Parathyroid adenoma (tissue), 2 donors: ENCODE results near the gene PKNOX2.

Experiments used
- H2AFZ ChIP-seq: fragments of 300-600 bp; sonication (generic); one replicate; pipeline ENCODE4 v1.7.0; 2017; ENCODE audit warnings: antibody characterized with exemption, mild to moderate bottlenecking
- H3K27ac ChIP-seq: fragments of 300-600 bp; sonication (generic); one replicate; pipeline ENCODE4 v1.7.0; 2017
- H3K27me3 ChIP-seq: fragments of 300-600 bp; sonication (generic); one replicate; pipeline ENCODE4 v1.7.0; 2017; ENCODE audit warnings: low read length; ENCODE audit not compliant: control insufficient read depth, insufficient read depth
- H3K36me3 ChIP-seq: fragments of 300-600 bp; sonication (generic); one replicate; pipeline ENCODE4 v1.7.0; 2017; ENCODE audit warnings: low read length; ENCODE audit not compliant: control insufficient read depth, insufficient read depth
- H3K4me1 ChIP-seq: fragments of 300-600 bp; sonication (generic); one replicate; pipeline ENCODE4 v1.7.0; 2017; ENCODE audit warnings: control low read depth
- H3K4me2 ChIP-seq: fragments of 300-600 bp; sonication (generic); one replicate; pipeline ENCODE4 v1.7.0; 2017; ENCODE audit warnings: low read length
- H3K4me3 ChIP-seq: fragments of 300-600 bp; sonication (generic); one replicate; pipeline ENCODE4 v1.7.0; 2017; ENCODE audit warnings: low read depth, low read length
- H3K79me2 ChIP-seq: fragments of 300-600 bp; sonication (generic); one replicate; pipeline ENCODE4 v1.7.0; 2017; ENCODE audit warnings: control low read depth
- H3K9ac ChIP-seq: fragments of 300-600 bp; sonication (generic); one replicate; pipeline ENCODE4 v1.7.0; 2017; ENCODE audit warnings: mild to moderate bottlenecking
- H3K9me3 ChIP-seq: fragments of 300-600 bp; sonication (generic); one replicate; pipeline ENCODE4 v1.7.0; 2017; ENCODE audit warnings: low read length; ENCODE audit not compliant: control insufficient read depth
- TF ChIP-seq, protein P1 (sequence below): fragments of 300-600 bp; sonication (generic); IDR thresholded peaks from one replicate; pipeline ENCODE4 v1.7.0; 2017; ENCODE audit warnings: antibody characterized with exemption, mild to moderate bottlenecking
- donor health status: primary hyperparathyroidism.

Gene PKNOX2

DNA sequence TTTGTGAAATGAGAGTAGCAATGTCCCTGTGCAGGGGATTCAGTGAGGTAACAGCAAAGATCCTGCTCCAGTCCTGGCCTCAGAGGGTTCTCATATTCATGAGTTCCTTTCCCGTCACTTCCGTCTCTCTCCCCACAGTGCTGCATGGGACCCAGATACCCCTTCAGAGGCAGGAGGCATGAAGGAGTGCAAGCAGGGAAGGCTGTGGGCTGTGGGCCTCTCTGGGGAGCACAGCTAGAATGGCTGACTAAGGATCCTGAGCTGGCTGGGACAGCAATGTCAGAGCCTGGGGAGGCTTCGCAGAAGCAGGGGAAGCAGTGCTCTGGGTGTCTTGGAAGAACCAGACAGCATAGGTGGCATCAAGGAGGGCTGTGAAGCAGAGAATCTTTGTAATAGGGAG, 13.0 kb downstream of the PKNOX2 start:
- H2AFZ ChIP-seq = no peak overlapping the region
- no peak overlapping the region for H3K27ac ChIP-seq
- TF ChIP-seq, protein P1, sequence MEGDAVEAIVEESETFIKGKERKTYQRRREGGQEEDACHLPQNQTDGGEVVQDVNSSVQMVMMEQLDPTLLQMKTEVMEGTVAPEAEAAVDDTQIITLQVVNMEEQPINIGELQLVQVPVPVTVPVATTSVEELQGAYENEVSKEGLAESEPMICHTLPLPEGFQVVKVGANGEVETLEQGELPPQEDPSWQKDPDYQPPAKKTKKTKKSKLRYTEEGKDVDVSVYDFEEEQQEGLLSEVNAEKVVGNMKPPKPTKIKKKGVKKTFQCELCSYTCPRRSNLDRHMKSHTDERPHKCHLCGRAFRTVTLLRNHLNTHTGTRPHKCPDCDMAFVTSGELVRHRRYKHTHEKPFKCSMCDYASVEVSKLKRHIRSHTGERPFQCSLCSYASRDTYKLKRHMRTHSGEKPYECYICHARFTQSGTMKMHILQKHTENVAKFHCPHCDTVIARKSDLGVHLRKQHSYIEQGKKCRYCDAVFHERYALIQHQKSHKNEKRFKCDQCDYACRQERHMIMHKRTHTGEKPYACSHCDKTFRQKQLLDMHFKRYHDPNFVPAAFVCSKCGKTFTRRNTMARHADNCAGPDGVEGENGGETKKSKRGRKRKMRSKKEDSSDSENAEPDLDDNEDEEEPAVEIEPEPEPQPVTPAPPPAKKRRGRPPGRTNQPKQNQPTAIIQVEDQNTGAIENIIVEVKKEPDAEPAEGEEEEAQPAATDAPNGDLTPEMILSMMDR = no peak
- H3K9me3 ChIP-seq = no peaks in the 10 kb centered on the region
- no peak overlapping the region for H3K4me2 ChIP-seq
- H3K4me3 ChIP-seq = no peak overlapping the region
- no peaks in the 10 kb centered on the region for H3K4me1 ChIP-seq
- H3K79me2 ChIP-seq = no peaks in the 10 kb centered on the region
- no peak overlapping the region for H3K9ac ChIP-seq
- no peaks in the 10 kb centered on the region for H3K36me3 ChIP-seq
- H3K27me3 ChIP-seq = no peaks in the 10 kb centered on the region

DNA sequence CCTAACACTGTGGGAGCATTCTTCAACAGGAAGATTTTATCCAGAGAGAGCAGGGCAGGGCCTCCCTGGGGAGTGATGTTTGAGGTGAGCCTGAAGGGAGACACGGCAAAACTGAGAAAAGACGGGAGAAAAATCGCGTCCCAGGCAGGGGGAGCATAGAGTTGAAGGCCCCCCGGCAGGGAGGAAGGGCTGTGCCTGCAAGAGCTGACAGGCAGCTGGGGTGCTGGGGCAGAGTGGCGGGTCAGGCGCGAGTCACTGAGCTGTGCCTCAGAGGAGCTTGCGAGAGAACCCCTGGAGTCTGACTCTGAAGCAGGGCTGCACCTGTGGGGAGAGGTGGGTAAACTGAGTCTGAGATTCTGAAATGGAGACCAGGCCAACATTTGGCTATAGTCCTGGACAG, 14.8 kb downstream of the PKNOX2 start:
- H3K4me2 ChIP-seq = no peak overlapping the region
- no peaks in the 10 kb centered on the region for H3K36me3 ChIP-seq
- no peak overlapping the region for H2AFZ ChIP-seq
- no peaks in the 10 kb centered on the region for H3K4me1 ChIP-seq
- H3K27me3 ChIP-seq = no peaks in the 10 kb centered on the region
- TF ChIP-seq, protein P1 = no peak
- H3K9ac ChIP-seq = no peak overlapping the region
- no peak overlapping the region for H3K4me3 ChIP-seq
- no peaks in the 10 kb centered on the region for H3K79me2 ChIP-seq
- H3K9me3 ChIP-seq = no peaks in the 10 kb centered on the region
- no peak overlapping the region for H3K27ac ChIP-seq

DNA sequence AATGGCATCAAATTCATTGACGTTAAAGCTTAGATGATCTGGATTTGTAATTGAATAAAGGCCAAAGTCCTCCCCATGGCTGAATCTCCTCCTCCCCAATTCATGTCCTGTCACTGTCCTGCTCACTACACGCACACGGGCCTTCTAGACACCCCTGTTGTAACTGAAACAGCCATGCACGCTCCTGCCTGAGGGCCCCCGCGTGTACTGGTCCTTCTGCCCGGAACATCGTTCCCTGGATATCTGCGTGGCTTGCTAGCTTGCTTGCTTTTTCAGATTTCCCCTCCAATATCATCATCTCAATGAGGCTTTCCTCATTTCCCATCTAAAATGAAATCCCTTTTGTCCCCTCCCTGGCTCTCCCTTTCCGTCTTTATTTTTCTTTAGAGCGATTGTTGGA, 15.3 kb downstream of the PKNOX2 start:
- Histone ChIP-seq H3K36me3 (no peaks in the 10 kb centered on the region), H3K4me1 (no peaks in the 10 kb centered on the region), H3K9ac (no peak overlapping the region), H3K27me3 (no peaks in the 10 kb centered on the region), H3K4me2 (no peak overlapping the region), H2AFZ (no peak overlapping the region), H3K27ac (no peak overlapping the region), H3K4me3 (no peak overlapping the region), H3K79me2 (no peaks in the 10 kb centered on the region), H3K9me3 (no peaks in the 10 kb centered on the region)
- TF ChIP-seq, protein P1 = no peak

DNA sequence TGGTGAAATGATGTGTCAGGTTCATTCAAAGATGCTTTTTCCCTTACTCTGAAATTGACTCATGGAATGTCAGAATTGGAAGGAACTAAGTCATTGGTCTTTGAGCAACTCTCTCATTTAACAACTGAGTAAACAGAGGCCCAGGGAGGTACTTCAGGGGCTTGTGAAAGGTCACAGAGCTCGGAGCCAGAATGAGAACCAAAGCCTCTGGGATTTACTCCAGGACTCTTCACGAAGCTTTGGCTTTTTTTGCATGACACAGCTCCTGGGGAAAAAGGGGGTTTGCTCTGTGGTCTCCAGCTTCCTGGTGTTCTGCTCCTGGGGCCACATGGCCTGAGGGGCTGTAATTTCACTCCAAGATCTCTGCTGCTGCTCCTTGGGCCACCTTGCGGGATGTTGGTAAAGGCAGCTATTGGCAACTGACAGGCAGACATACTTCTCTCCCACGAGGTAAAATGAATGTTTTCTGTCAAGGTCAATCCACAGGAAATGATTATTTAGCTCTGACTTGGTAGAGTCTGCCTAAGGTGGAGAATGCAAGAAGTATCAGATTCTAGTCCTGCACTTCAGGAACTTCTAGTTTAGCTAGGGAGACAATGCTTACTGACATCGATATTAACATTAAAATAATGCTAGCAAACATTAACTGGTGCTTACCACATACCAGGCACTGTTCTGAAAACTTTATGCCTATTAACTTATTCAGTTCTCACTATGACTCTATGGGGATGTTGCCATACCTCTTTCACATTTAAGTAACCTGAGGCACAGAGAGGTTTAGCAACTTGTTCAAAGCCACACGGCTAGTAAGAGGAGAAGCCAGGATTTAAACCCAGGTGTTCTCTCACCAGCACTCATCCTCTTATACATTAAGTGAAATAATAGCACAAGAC, 16.1 kb downstream of the PKNOX2 start:
- Histone ChIP-seq H3K4me2 (no peak overlapping the region), H3K27ac (no peak overlapping the region), H3K79me2 (no peaks in the 10 kb centered on the region), H3K36me3 (no peaks in the 10 kb centered on the region), H3K9ac (no peak overlapping the region), H2AFZ (no peak overlapping the region), H3K4me1 (no peaks in the 10 kb centered on the region), H3K27me3 (no peaks in the 10 kb centered on the region), H3K4me3 (no peak overlapping the region), H3K9me3 (no peaks in the 10 kb centered on the region)
- TF ChIP-seq, protein P1 = no peak

DNA sequence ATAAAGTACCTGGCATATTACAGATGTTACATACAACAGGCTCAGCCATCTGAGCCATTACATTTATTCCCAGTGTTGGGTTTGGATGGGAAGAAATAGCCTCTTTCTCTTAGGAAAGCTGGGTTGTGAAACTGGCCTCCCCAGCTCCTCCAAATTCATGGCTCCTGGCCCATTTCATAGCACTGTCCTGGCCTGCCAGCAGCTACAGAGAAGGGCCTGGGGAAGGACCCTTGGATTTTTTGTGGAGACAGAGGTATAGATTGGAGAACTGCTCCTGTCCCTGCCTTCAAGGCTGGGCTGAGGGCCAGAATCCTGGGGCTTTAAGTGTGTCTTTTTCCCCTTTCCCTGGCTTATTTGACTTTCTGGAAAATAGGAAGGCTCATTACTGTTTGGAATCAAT, 18.0 kb downstream of the PKNOX2 start:
- no peak overlapping the region for H3K27ac ChIP-seq
- H3K9me3 ChIP-seq = no peaks in the 10 kb centered on the region
- H3K36me3 ChIP-seq = no peaks in the 10 kb centered on the region
- no peaks in the 10 kb centered on the region for H3K79me2 ChIP-seq
- no peak overlapping the region for H2AFZ ChIP-seq
- H3K4me2 ChIP-seq = no peak overlapping the region
- no peak overlapping the region for H3K9ac ChIP-seq
- TF ChIP-seq, protein P1 = no peak
- no peak overlapping the region for H3K4me3 ChIP-seq
- H3K4me1 ChIP-seq = no peaks in the 10 kb centered on the region
- H3K27me3 ChIP-seq = no peaks in the 10 kb centered on the region
